ENCODE results near the gene MGAM2. TPM values are rescaled to one million over a fixed set of nuclear protein-coding genes. Genes with fewer than 3 reads are reported as not detected.
"Not testable (repeated sequence)": the region's sequence is repeated elsewhere in the genome, so short reads cannot be mapped to it uniquely, and the experiment has no call there.

MGAM2 gene
- total and polyA plus RNA-seq, 2 donors (not counting 1 experiment from before 2014, with no cell fraction given), result not detected

GRCh38 chr7:142100634-142101033 lies 10.9 kb upstream of the MGAM2 start:
- no peak for TF ChIP-seq EZH2 (IDR thresholded peaks at IDR 0.05; ENCODE audit: low read length, missing control alignments)
- TF ChIP-seq CTCF (conservative IDR thresholded peaks at IDR 0.05 in 1 of 2, IDR thresholded peaks at IDR 0.05 in 1 of 2; ENCODE audit: low read depth in 1 of 2, low read length in 2 of 2), result no peak
- no peak overlapping the region for H3K4me2 ChIP-seq (ENCODE audit: extremely low read depth, insufficient read depth, low read length)

GRCh38 chr7:142101794-142102193 lies 9.7 kb upstream of the MGAM2 start:
- not testable (repeated sequence) for H2AFZ ChIP-seq (ENCODE audit: low read length); H3K36me3 ChIP-seq (ENCODE audit: control insufficient read depth, insufficient read depth, low read length); H4K20me1 ChIP-seq (ENCODE audit: control insufficient read depth, extremely low read depth, insufficient read depth, low read length); H3K4me3 ChIP-seq (replicated peaks in 1 of 4; ENCODE audit: control extremely low read depth in 1 of 4, insufficient read depth in 1 of 4, low read depth in 3 of 4, low read length in 4 of 4); H3K27ac ChIP-seq (ENCODE audit: insufficient read depth, low read length); H3K4me1 ChIP-seq (ENCODE audit: control insufficient read depth, extremely low read depth, insufficient read depth, low read length); H3K9me3 ChIP-seq (ENCODE audit: control insufficient read depth, insufficient read depth, low read depth, low read length); H3K4me2 ChIP-seq (ENCODE audit: extremely low read depth, insufficient read depth, low read length); H3K27me3 ChIP-seq (ENCODE audit: control insufficient read depth, insufficient read depth, low read length); DNase-seq (ENCODE audit: low read depth in 2 of 2); H3K9ac ChIP-seq (ENCODE audit: insufficient read depth, low read length); H3K79me2 ChIP-seq (ENCODE audit: control insufficient read depth, insufficient read depth, low read length)

More at GRCh38 chr7:142100634-142101033, 10.9 kb upstream of the MGAM2 start:
- no peaks in the 10 kb centered on the region for H3K9me3 ChIP-seq (ENCODE audit: control insufficient read depth, insufficient read depth, low read depth, low read length)
- no peaks in the 10 kb centered on the region for H3K4me1 ChIP-seq (ENCODE audit: control insufficient read depth, extremely low read depth, insufficient read depth, low read length)
- H3K27me3 ChIP-seq (ENCODE audit: control insufficient read depth, insufficient read depth, low read length), result no peaks in the 10 kb centered on the region
- H3K9ac ChIP-seq (ENCODE audit: insufficient read depth, low read length), result no peak overlapping the region
- H3K27ac ChIP-seq (ENCODE audit: insufficient read depth, low read length), result no peak overlapping the region
- no peaks in the 10 kb centered on the region for H3K79me2 ChIP-seq (ENCODE audit: control insufficient read depth, insufficient read depth, low read length)
- DNase-seq (ENCODE audit: low read depth in 2 of 2), result no peak
- H3K36me3 ChIP-seq (ENCODE audit: control insufficient read depth, insufficient read depth, low read length), result no peaks in the 10 kb centered on the region
- no peak overlapping the region for H3K4me3 ChIP-seq (replicated peaks in 1 of 4; ENCODE audit: control extremely low read depth in 1 of 4, insufficient read depth in 1 of 4, low read depth in 3 of 4, low read length in 4 of 4)
- H2AFZ ChIP-seq (ENCODE audit: low read length), result no peak overlapping the region
- no peaks in the 10 kb centered on the region for H4K20me1 ChIP-seq (ENCODE audit: control insufficient read depth, extremely low read depth, insufficient read depth, low read length)

DNA sequence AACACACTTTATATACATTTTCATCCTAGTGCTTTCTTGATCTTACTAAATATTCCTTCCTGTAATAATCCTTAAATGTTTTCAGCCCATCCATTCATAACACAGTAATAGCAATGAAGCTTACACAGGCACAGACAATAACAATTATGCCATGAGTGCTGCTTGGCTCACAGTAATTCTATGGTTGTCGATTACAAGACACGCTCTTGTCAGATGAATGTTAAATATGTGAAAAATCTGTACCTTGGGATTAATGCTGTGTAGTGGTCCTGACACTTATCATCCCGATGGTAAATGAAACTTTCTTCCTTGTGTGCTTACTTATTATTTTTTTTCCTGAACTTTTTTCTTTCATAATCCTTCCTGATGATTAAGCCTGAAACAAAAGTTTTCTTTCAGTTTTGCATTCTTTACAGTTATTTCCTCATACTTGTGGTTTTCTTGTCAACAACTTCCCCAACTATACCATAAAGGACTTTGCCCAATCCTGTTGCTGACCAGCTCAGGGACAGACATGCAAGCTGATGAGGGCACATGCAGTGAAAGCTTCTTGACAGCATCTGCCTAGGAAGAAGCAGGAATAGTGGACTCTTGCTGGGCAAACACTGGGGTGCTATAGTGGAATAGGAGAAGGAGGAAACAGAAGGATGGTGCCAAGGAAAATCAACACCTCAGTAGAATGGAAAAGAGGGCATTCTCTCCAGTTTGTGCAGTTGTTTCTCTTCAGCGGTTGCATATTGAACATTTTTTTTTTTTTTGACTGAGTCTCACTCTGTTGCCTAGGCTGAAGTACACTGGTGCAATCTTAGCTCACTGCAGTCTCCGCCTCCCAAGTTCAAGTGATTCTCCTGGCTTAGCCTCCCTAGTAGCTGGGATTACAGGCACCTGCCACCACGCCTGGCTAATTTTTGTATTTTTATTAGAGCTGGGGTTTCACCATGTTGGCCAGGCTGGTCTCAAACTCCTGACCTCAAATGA lies 6.7 kb upstream of the MGAM2 start:
- no peak overlapping the region for H2AFZ ChIP-seq (ENCODE audit: low read length)
- H4K20me1 ChIP-seq (ENCODE audit: control insufficient read depth, extremely low read depth, insufficient read depth, low read length), result no peaks in the 10 kb centered on the region
- no peaks in the 10 kb centered on the region for H3K36me3 ChIP-seq (ENCODE audit: control insufficient read depth, insufficient read depth, low read length)
- no peaks in the 10 kb centered on the region for H3K27me3 ChIP-seq (ENCODE audit: control insufficient read depth, insufficient read depth, low read length)
- TF ChIP-seq EZH2 (IDR thresholded peaks at IDR 0.05; ENCODE audit: low read length, missing control alignments), result no peak
- no peak for TF ChIP-seq CTCF (conservative IDR thresholded peaks at IDR 0.05 in 1 of 2, IDR thresholded peaks at IDR 0.05 in 1 of 2; ENCODE audit: low read depth in 1 of 2, low read length in 2 of 2)
- no peak overlapping the region for H3K4me2 ChIP-seq (ENCODE audit: extremely low read depth, insufficient read depth, low read length)
- no peaks in the 10 kb centered on the region for H3K79me2 ChIP-seq (ENCODE audit: control insufficient read depth, insufficient read depth, low read length)
- no peak overlapping the region for H3K4me3 ChIP-seq (replicated peaks in 1 of 4; ENCODE audit: control extremely low read depth in 1 of 4, insufficient read depth in 1 of 4, low read depth in 3 of 4, low read length in 4 of 4)
- DNase-seq (ENCODE audit: low read depth in 2 of 2), result no peak
- H3K9ac ChIP-seq (ENCODE audit: insufficient read depth, low read length), result no peak overlapping the region
- H3K9me3 ChIP-seq (ENCODE audit: control insufficient read depth, insufficient read depth, low read depth, low read length), result no peaks in the 10 kb centered on the region
- no peaks in the 10 kb centered on the region for H3K4me1 ChIP-seq (ENCODE audit: control insufficient read depth, extremely low read depth, insufficient read depth, low read length)
- no peak overlapping the region for H3K27ac ChIP-seq (ENCODE audit: insufficient read depth, low read length)
